ENCODE data around the gene TXN2. TPM values are rescaled to one million over a fixed set of nuclear protein-coding genes. Genes with fewer than 3 reads are reported as not detected.
A peak's percentile ranks its signal among the peaks of the same experiment; 100 is the strongest.
"Not testable (repeated sequence)": the region's sequence is repeated elsewhere in the genome, so short reads cannot be mapped to it uniquely, and the experiment has no call there.

Gene TXN2
- total RNA-seq, 1 experiment from 2014 or later, result 38.9 TPM

DNA sequence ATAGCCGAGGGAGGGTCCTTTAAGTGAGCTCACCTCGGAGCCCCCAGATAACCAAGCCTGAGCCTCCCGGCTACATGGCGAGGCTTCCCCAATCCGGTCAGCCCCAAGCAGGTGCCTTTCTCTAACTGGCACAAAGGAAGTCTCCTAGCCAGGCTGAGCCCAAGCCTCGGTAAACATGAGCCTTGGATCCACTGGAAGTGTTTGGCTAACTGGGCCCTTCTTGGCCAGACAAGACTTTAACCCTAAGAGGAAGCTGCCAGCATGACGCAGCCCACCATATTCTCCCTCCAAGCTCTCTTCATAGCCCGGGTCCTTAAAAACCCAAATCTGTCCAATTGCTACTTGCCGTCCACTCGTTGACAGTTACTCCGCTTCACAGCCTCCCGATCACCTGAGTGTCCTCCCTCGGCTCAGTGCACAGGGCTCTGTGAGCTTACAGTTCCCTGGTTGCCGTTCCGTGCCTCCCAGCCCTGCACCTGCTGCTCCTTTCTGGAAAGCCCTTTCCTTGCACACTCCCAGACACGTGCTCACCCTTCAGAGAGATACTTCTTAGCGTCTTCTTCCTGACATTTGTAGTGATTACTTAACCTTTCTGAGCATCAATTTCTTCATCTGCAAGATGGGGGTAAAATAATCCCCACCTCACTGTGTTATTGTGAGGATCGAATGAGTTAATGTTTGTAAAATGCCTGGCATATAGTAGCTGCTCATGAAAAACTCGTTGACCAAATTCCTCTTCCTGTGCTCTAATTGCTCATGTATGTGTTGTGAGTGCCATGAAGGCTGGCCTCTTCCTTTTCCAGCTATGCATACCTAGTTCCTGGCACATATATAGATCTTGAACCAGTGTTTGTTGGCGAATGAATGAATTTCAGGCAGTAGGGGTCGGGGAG is 25.6 kb downstream of the TXN2 start:
- DNase-seq (ENCODE audit: low read depth), result no peak

- DNase-seq (ENCODE audit: low read depth), result no peak
Measured at GRCh38 chr22:36454916-36455570, 26.4 kb downstream of the TXN2 start.

DNA sequence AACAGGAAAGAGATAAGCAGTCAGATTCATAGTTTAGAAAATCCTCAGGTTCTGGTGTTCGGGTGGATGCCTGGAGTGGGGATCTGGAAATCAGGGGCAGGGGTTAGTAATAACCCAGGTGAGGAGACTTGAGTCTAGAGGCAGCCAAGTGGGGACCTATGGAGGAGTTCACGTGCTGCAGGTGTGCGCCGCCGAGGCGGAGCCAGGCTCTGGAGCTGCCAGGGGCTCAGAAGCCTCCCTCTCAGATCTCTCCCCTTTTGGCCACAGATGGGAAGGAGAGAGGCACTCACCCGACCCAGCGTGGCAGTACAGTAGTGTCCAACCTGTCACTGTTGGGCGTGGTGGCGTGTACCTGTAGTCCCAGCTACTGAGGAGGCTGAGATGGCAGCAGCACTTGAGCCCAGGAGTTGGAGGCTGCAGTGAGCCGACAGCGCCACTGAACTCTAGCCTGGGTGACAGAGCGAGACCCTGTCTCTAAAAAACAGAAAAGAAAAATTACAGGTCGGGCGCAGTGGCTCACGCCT is 27.5 kb downstream of the TXN2 start:
- no peak for DNase-seq (ENCODE audit: low read depth)

- DNase-seq (ENCODE audit: low read depth), result not testable (repeated sequence)
Measured at GRCh38 chr22:36452978-36453607, 28.3 kb downstream of the TXN2 start.

GRCh38 chr22:36452250-36452977 is 29.0 kb downstream of the TXN2 start:
- no peak for DNase-seq (ENCODE audit: low read depth)

DNA sequence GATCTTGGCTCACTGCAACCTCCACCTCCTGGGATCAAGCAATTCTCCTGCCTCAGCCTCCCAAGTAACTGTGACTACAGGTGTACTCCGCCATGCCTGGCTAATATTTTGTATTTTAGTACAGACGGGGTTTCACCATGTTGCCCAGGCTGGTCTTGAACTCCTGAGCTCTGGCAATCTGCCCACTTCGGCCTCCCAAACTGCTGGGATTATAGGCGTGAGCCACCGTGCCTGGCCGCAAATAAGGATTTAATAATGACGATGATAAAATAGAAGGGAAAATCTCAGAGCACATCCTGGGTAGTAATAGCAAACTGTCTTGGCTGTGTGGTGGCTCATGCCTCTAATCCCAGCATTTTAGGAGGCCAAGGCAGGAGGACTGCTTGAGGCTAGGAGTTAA is 30.5 kb downstream of the TXN2 start:
- not testable (repeated sequence) for DNase-seq (ENCODE audit: low read depth)

DNA sequence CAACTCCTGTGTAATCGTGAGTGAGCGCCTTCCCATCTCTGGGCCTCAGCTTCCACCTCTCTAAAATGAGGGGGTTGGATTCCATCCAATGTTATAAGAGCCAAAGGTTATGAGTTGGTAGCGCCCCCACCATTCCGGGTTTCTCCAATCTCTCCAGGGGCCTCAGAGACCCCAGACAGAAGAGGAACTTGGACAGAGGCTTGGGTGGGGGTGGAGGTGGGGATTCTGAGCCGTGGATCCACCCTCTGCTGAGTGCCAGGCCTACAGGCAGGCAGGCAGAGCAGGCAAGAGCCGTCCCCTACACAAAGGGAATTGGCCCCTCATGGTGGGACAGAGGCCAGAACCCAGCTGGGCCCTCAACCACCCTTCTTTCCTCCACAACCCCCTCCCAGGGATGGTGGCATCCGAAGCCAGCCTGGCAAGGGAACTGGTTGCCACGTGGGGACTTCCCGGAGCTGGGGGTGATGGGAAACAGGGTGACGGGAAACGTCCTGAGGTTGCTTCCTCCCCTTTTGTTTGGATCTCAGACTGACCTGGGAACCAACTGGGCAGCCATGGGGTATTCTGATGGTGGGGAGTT is 31.8 kb downstream of the TXN2 start:
- DNase-seq (ENCODE audit: low read depth), result no peak

GRCh38 chr22:36447632-36448031 is 33.8 kb downstream of the TXN2 start:
- no peak for DNase-seq (ENCODE audit: low read depth)

GRCh38 chr22:36445158-36445668 is 36.2 kb downstream of the TXN2 start:
- DNase-seq (ENCODE audit: low read depth), result peak; percentile 97

- peak; percentile 78 for DNase-seq (ENCODE audit: low read depth)
Measured at GRCh38 chr22:36443198-36443770, 38.2 kb downstream of the TXN2 start.

DNA sequence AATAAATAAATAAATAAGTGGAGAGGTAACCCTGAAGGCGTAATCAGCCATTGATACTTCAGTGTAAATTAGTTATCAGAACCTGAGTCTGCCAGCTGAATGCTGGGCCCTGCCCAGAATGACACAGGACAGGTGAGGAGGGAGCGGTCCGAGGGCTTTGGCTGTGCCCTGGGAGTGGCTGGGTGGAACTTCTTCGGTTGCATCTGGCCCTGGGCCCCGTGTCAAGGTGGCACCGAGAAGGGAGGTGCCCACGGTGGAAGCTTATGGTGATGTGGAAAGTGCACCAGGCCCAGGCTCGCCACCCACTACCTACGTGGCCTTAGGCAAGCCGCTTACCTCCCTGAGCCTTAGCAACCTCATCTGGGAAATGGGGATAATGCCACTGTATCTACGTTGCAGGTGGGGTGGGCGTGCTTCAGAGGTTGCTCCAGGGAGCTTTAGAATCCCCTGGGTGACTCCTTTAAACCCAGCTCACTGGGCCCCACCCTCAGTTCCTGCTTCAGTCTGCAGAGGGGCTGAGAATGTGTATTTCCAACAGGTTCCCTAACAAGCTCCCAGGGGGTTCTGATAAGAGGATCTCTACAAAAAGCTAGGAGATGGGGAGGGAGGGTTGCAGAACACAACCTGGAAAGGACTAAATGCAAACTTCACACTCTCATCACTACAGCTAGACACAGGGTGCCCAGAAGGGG is 38.8 kb downstream of the TXN2 start:
- no peak for DNase-seq (ENCODE audit: low read depth)

DNA sequence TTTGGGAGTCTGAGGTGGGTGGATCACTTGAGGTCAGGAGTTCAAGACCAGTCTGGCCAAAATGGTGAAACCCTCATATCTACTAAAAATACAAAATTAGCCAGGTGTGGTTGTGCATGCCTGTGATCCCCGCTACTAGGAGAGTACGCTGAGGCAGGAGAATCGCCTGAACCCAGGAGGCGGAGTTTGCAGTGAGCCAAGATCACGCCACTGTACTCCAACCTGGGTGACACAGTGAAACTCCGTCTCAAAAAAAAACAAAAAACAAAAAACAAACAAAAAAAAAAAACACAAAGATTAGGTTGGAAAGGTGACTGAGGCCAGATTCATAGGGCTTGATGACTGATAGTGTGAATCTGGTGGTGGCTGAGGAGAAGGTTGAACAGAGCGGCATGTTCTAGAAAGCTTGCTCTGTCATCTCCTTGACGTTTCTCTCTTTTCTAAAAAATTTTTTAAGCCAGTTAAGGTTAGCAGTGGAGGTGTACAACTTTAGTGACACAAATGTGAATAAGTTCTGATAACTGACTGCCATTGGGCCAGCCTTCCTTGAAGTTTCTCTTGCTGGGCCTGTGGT is 40.9 kb downstream of the TXN2 start:
- DNase-seq (ENCODE audit: low read depth), result no peak

GRCh38 chr22:36439481-36440271 is 41.8 kb downstream of the TXN2 start:
- DNase-seq (ENCODE audit: low read depth), result peak; percentile 97

GRCh38 chr22:36435516-36436415 is 45.7 kb downstream of the TXN2 start:
- DNase-seq (ENCODE audit: low read depth), result no peak

DNA sequence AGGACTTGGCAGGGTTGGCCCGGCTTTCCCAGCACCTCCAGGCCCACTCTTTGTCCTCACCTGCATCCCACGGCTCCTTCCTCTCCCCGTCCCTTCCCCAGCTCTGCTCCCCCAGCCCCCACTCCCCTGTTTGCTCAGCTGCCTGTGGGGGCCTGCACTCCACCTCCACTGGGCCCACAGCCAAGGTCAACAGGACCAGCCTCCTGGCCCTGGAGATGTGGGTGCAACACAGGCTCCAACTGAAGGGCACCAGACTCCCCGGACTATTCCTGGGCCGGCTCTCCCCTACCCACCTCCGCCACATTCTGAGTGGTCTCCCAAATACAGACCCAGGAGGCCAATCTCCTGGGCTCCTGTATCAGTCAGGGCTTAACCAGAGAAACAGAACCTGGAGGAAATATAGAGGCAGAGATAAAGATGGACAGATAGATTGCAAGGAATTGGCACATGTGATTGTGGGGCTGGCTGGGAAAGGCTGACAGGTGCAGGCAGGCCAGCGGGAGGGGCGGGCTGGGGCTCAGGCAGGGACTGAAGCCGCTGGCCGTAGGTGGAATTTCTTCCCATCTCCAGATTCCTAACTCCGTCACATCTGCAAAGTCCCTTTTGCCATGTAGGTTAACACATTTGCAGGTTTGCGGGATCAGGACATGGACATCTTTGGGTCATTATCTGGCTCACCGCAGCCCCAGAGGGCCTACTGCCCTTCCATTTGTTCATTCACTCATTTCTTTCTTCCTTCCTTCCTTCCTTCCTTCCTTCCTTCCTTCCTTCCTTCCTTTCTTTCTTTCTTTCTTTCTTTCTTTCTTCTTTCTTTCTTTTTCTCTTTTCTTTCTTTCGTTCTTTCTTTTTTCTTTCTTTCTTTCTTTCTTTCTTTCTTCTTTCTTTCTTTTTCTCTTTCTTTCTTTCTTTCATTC is 47.9 kb downstream of the TXN2 start:
- DNase-seq (ENCODE audit: low read depth), result peak; percentile 57

DNA sequence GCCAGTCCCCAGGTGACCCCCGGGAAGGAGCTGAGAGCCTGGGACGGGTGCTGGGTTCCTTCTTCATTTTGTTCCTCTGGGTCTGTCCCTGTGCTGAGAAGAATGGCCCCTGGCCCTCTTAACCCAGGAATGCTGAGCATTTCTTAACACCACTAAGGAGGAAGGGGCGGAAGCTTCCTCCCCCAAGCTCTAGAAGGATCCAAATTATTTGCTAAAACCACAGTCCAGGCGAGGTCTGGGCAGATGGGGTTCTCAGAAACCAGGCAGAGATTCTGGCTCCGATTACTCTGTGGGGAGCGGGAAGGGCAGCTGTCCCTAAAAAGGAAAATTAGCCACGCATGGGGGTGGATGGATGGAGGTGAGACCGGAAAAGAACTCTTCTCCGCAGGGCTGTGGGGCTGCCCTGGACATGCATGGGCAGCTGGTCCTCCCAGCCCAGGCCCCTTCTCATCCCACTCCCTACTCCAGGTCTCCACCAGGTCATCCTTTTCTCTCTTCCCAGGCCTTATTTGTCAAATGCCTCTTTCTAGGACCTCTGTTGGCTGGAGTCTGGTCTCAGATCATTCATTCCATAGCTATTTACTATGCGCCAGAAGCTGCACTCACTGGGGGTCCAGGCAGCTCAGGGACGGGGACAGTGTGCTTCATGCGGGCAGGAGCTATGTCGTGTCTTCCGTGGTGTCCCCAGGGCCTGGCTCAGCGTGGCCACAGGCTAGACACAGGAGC is 48.7 kb downstream of the TXN2 start:
- DNase-seq (ENCODE audit: low read depth), result peak; percentile 78

All from LHCN-M2 (cell line).